Measurements from ENCODE around the gene ASB3.
"Not testable (repeated sequence)": the region's sequence is repeated elsewhere in the genome, so short reads cannot be mapped to it uniquely, and the experiment has no call there.

The ASB3 gene

GRCh38 chr2:53786705-53787613, at the start of gene ASB3, which contains the start of gene ERLEC1:
ASB3 (minus strand) TSS chr2:53786953; CDS start chr2:53765572, 21,381 bp downstream.
ERLEC1 (plus strand) TSS chr2:53787044; CDS start chr2:53787211, 167 bp downstream.
- DNase-seq, result peak; percentile 90

- DNase-seq, result not testable (repeated sequence)
Observed at GRCh38 chr2:53829980-53830290, 43.2 kb upstream of the ASB3 start.

- no peak for DNase-seq
Observed at GRCh38 chr2:53829273-53829979, 42.7 kb upstream of the ASB3 start.

GRCh38 chr2:53828331-53828730, 41.6 kb upstream of the ASB3 start:
- no peak for DNase-seq

- no peak for DNase-seq
Observed at GRCh38 chr2:53827398-53828175, 40.8 kb upstream of the ASB3 start.

- no peak for DNase-seq
Observed at GRCh38 chr2:53826587-53827397, 40.0 kb upstream of the ASB3 start.

- DNase-seq, result no peak
Observed at GRCh38 chr2:53826030-53826410, 39.3 kb upstream of the ASB3 start.

GRCh38 chr2:53823639-53824038, 36.9 kb upstream of the ASB3 start:
- DNase-seq, result not testable (repeated sequence)

GRCh38 chr2:53821810-53822209, 35.1 kb upstream of the ASB3 start:
- no peak for DNase-seq

- DNase-seq, result no peak
Observed at GRCh38 chr2:53820711-53821110, 34.0 kb upstream of the ASB3 start.

- DNase-seq, result no peak
Observed at GRCh38 chr2:53820048-53820447, 33.3 kb upstream of the ASB3 start.

GRCh38 chr2:53819634-53820033, 32.9 kb upstream of the ASB3 start:
- no peak for DNase-seq

- no peak for DNase-seq
Observed at GRCh38 chr2:53818854-53819435, 32.2 kb upstream of the ASB3 start.

- DNase-seq, result no peak
Observed at GRCh38 chr2:53813151-53813550, 26.4 kb upstream of the ASB3 start.

- DNase-seq, result no peak
Observed at GRCh38 chr2:53811601-53812000, 24.8 kb upstream of the ASB3 start.

GRCh38 chr2:53802617-53803151, 15.9 kb upstream of the ASB3 start:
- DNase-seq, result no peak

- DNase-seq, result no peak
Observed at GRCh38 chr2:53801547-53801946, 14.8 kb upstream of the ASB3 start.

- DNase-seq, result no peak
Observed at GRCh38 chr2:53793821-53794220, 7.1 kb upstream of the ASB3 start.

- DNase-seq, result no peak
Observed at GRCh38 chr2:53793261-53793660, 6.5 kb upstream of the ASB3 start.

GRCh38 chr2:53787614-53788289, 999 bp upstream of the ASB3 start:
- peak; percentile 3 for DNase-seq

- peak; percentile 32 for DNase-seq
Observed at GRCh38 chr2:53786352-53786704, 425 bp downstream of the ASB3 start.
